H9 (cell line): ENCODE data around the gene CSDE1. TPM values are rescaled to one million over a fixed set of nuclear protein-coding genes. Genes with fewer than 3 reads are reported as not detected.

ENCODE experiments used
- DNase-seq: peaks from one replicate; pipeline ENCODE4 v3.0.0-alpha.2; 2017
- H2AFZ ChIP-seq: one replicate; pipeline ENCODE4 v1.6.1; 2013; ENCODE audit warnings: mild to moderate bottlenecking, low read length, control low read depth, moderate library complexity
- H2AK5ac ChIP-seq: 2 replicates; pipeline ENCODE4 v1.6.1; 2013; ENCODE audit warnings: low read length, control low read depth, mixed read lengths; ENCODE audit not compliant: insufficient read length
- H2BK120ac ChIP-seq: one replicate; pipeline ENCODE4 v1.6.1; 2013; ENCODE audit warnings: low read depth, mild to moderate bottlenecking, low read length, control low read depth, inconsistent platforms; ENCODE audit not compliant: poor library complexity, severe bottlenecking
- H2BK12ac ChIP-seq: 2 replicates; pipeline ENCODE4 v1.6.1; 2013; ENCODE audit warnings: low read length, control low read depth, mixed read lengths, low read depth; ENCODE audit not compliant: insufficient read length
- H2BK15ac ChIP-seq: 2 replicates; pipeline ENCODE4 v1.6.1; 2013; ENCODE audit warnings: low read depth, low read length, control low read depth
- H2BK20ac ChIP-seq: one replicate; pipeline ENCODE4 v1.6.1; 2013; ENCODE audit warnings: low read depth, mild to moderate bottlenecking, low read length, control low read depth, inconsistent platforms; ENCODE audit not compliant: poor library complexity, severe bottlenecking
- H2BK5ac ChIP-seq: 2 replicates; pipeline ENCODE4 v1.6.1; 2013; ENCODE audit warnings: low read length, control low read depth, mixed read lengths; ENCODE audit not compliant: insufficient read length
- H3K14ac ChIP-seq: 2 replicates; pipeline ENCODE4 v1.6.1; 2013; ENCODE audit warnings: low read length, control low read depth; ENCODE audit not compliant: insufficient read depth
- H3K18ac ChIP-seq: 2 replicates; pipeline ENCODE4 v1.6.1; 2013; ENCODE audit warnings: low read depth, mild to moderate bottlenecking, mixed read lengths, low read length, control low read depth; ENCODE audit not compliant: insufficient read length
- H3K23ac ChIP-seq: 2 replicates; pipeline ENCODE4 v1.6.1; 2013; ENCODE audit warnings: low read length, control low read depth, mixed read lengths, low read depth; ENCODE audit not compliant: insufficient read length
- H3K23me2 ChIP-seq: 2 replicates; pipeline ENCODE4 v1.6.1; 2013; ENCODE audit warnings: low read depth, mild to moderate bottlenecking, mixed read lengths, low read length, control low read depth; ENCODE audit not compliant: insufficient read length, poor library complexity, severe bottlenecking
- H3K27ac ChIP-seq: 2 replicates; pipeline ENCODE4 v1.5.1; 2013; ENCODE audit warnings: low read length, control low read depth, mixed read lengths, low read depth; ENCODE audit not compliant: insufficient read length
- H3K27me3 ChIP-seq: 2 replicates; pipeline ENCODE4 v1.6.1; 2013; ENCODE audit warnings: low read length, control low read depth, inconsistent platforms; ENCODE audit not compliant: insufficient read depth
- H3K4ac ChIP-seq: 2 replicates; pipeline ENCODE4 v1.6.1; 2013; ENCODE audit warnings: low read depth, mild to moderate bottlenecking, control low read depth, inconsistent platforms, low read length, moderate library complexity
- H3K4me1 ChIP-seq: 2 replicates; pipeline ENCODE4 v1.6.1; 2013; ENCODE audit warnings: low read length, control low read depth, inconsistent platforms; ENCODE audit not compliant: insufficient read depth
- H3K4me2 ChIP-seq: 2 replicates; pipeline ENCODE4 v1.6.1; 2013; ENCODE audit warnings: low read length, control low read depth, mixed read lengths; ENCODE audit not compliant: insufficient read length, insufficient read depth
- H3K56ac ChIP-seq: 2 replicates; pipeline ENCODE4 v1.6.1; 2013; ENCODE audit warnings: low read depth, mild to moderate bottlenecking, mixed read lengths, low read length, control low read depth; ENCODE audit not compliant: insufficient read length
- H3K79me1 ChIP-seq: 2 replicates; pipeline ENCODE4 v1.6.1; 2013; ENCODE audit warnings: low read depth, mild to moderate bottlenecking, moderate library complexity, low read length, control low read depth, inconsistent platforms; ENCODE audit not compliant: insufficient read depth, poor library complexity, severe bottlenecking
- H3K79me2 ChIP-seq: 2 replicates; pipeline ENCODE4 v1.6.1; 2013; ENCODE audit warnings: low read length, control low read depth, inconsistent platforms; ENCODE audit not compliant: insufficient read depth
- H3K9ac ChIP-seq: 2 replicates; pipeline ENCODE4 v1.6.1; 2013; ENCODE audit warnings: low read length, control low read depth, mixed read lengths; ENCODE audit not compliant: insufficient read length; ENCODE audit errors: extremely low read depth
- H3K9me3 ChIP-seq: one replicate; pipeline ENCODE4 v1.6.1; 2013; ENCODE audit warnings: low read depth, low read length, inconsistent platforms; ENCODE audit not compliant: control insufficient read depth
- H3T11ph ChIP-seq: one replicate; pipeline ENCODE4 v1.6.1; 2013; ENCODE audit warnings: mild to moderate bottlenecking, low read length, control low read depth, inconsistent platforms
- H4K20me1 ChIP-seq: one replicate; pipeline ENCODE4 v1.6.1; 2013; ENCODE audit not compliant: control insufficient read depth, insufficient read length, insufficient read depth
- H4K5ac ChIP-seq: 2 replicates; pipeline ENCODE4 v1.6.1; 2013; ENCODE audit warnings: low read depth, mild to moderate bottlenecking, mixed read lengths, low read length, control low read depth; ENCODE audit not compliant: insufficient read length
- H4K8ac ChIP-seq: replicated peaks from 2 replicates; pipeline ENCODE4 v1.6.1; 2013; ENCODE audit warnings: low read length, control low read depth, mixed read lengths, low read depth; ENCODE audit not compliant: insufficient read length
- H4K91ac ChIP-seq: 2 replicates; pipeline ENCODE4 v1.6.1; 2013; ENCODE audit warnings: low read depth, mild to moderate bottlenecking, moderate library complexity, mixed read lengths, low read length, control low read depth; ENCODE audit not compliant: insufficient read length
- H3K27ac Mint-ChIP-seq, 3 experiments: 2 replicates in 2 of 3; 3 replicates in 1 of 3; pipeline ENCODE4 v1.8.0; 2020 to 2021; ENCODE audit warnings: mixed read lengths in 3 of 3, mild to moderate bottlenecking in 1 of 3, moderate library complexity in 1 of 3
- H3K27me3 Mint-ChIP-seq: 2 replicates; pipeline ENCODE4 v1.8.0; 2021; ENCODE audit warnings: low read depth, mild to moderate bottlenecking, moderate library complexity, mixed read lengths
- H3K36me3 Mint-ChIP-seq, 3 experiments: 2 replicates in 2 of 3; 3 replicates in 1 of 3; pipeline ENCODE4 v1.8.0; 2020 to 2021; ENCODE audit warnings: low read depth in 3 of 3, mixed read lengths in 3 of 3; ENCODE audit not compliant: insufficient read depth in 1 of 3
- H3K4me1 Mint-ChIP-seq, 2 experiments: 2 replicates each; pipeline ENCODE4 v1.8.0; 2020; ENCODE audit warnings: mixed read lengths in 2 of 2
- H3K4me3 Mint-ChIP-seq, 2 experiments: 2 replicates in 1 of 2; 3 replicates in 1 of 2; pipeline ENCODE4 v1.8.0; 2020 to 2021; ENCODE audit warnings: mild to moderate bottlenecking in 2 of 2, mixed read lengths in 2 of 2, moderate library complexity in 1 of 2
- H3K9me3 Mint-ChIP-seq, 2 experiments: 2 replicates in 1 of 2; 3 replicates in 1 of 2; pipeline ENCODE4 v1.8.0; 2020; ENCODE audit warnings: mild to moderate bottlenecking in 2 of 2, mixed read lengths in 2 of 2, moderate library complexity in 1 of 2
- CTCF ChIP-seq: fragments of 200-600 bp; sonication (generic); conservative IDR thresholded peaks from 3 replicates; pipeline ENCODE4 v1.8.0; 2021; ENCODE audit warnings: antibody characterized with exemption, mild to moderate bottlenecking
- WGBS: extraction: QIAGEN DNeasy Blood & Tissue Kit; methylation state at CpG from one replicate; pipeline ENCODE4 v1.1.7; 2013; ENCODE audit warnings: missing lambda C conversion rate, low lambda C conversion rate, mixed read lengths; ENCODE audit not compliant: insufficient read length; ENCODE audit errors: extremely low coverage; 5-methylcytosine and 5-hydroxymethylcytosine counted together
- total RNA-seq: library from RNA; stranded (reverse); gene quantifications from 2 replicates; pipeline ENCODE4 v1.2.1, GENCODE V29; 2021

Gene CSDE1
- total RNA-seq, 1 experiment from 2014 or later = 645 TPM

- Histone ChIP-seq H3K23me2 (no peaks in the 10 kb centered on the region), H2BK15ac (no peak overlapping the region), H3K79me2 (peaks cover 64% of the 10 kb centered on the region), H3K4me1 (peaks cover 3% of the 10 kb centered on the region; the same call in 1 of the 2 replicates), H2BK20ac (no peak overlapping the region), H3K23ac (no peak overlapping the region), H4K20me1 (peaks cover 3% of the 10 kb centered on the region), H3K79me1 (peaks cover 5% of the 10 kb centered on the region), H4K8ac (no peak overlapping the region), H3K14ac (no peak overlapping the region), H4K5ac (no peak overlapping the region), H3K9ac (no peak overlapping the region), H3K9me3 (no peaks in the 10 kb centered on the region), H3K27ac (no peak overlapping the region), H3T11ph (no peak overlapping the region), H3K27me3 (no peaks in the 10 kb centered on the region), H3K4ac (no peak overlapping the region), H2AFZ (no peak overlapping the region), H2BK120ac (no peak overlapping the region), H4K91ac (no peak overlapping the region), H2AK5ac (no peak overlapping the region), H2BK12ac (no peak overlapping the region), H3K18ac (no peak overlapping the region), H3K4me2 (no peak overlapping the region), H3K56ac (no peak overlapping the region), H2BK5ac (no peak overlapping the region)
- no CpG with 5 or more reads among the region's 5 CpGs for WGBS
- no peaks in the 10 kb centered on the region for H3K27me3 Mint-ChIP-seq
- H3K9me3 Mint-ChIP-seq = no peaks in the 10 kb centered on the region
- no peak overlapping the region for H3K4me3 Mint-ChIP-seq
- peaks cover 27 to 32% of the 10 kb centered on the region in 2 experiments for H3K4me1 Mint-ChIP-seq
- DNase-seq = no peak
- peaks cover 31 to 58% (median 53%) of the 10 kb centered on the region in 3 experiments; a peak in 6 of 7 replicates for H3K36me3 Mint-ChIP-seq
- H3K27ac Mint-ChIP-seq = peak overlapping the region in 1 of 3 experiments; percentile 23; a peak in 1 of 7 replicates
- TF ChIP-seq CTCF = no peak
Observed at GRCh38 chr1:114749835-114750234, 7.9 kb downstream of the CSDE1 start.
